Measurements from ENCODE around the gene IFNA21.
"Not testable (repeated sequence)": the region's sequence is repeated elsewhere in the genome, so short reads cannot be mapped to it uniquely, and the experiment has no call there.

DNA sequence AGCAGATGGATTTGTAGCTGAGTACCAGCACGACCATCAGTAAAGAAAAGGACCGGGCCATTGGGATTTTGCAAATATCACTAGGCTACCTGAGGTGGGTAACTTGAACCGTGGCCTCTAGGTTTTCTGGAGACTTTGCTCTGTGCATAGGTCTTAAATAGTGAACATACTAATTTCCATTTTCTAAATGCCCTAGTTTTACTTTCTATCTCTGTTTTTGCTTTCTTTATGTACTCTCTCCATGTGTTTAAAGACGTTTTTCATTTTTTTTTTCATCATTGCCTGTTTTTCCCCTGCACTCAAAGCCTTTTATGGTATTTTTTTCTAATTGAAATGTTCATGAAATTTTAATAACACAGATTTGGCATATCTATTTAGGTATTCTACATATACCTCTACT, 35.6 kb upstream of the IFNA21 start, which contains the start of gene IFNA7:
- TF ChIP-seq, protein P1, sequence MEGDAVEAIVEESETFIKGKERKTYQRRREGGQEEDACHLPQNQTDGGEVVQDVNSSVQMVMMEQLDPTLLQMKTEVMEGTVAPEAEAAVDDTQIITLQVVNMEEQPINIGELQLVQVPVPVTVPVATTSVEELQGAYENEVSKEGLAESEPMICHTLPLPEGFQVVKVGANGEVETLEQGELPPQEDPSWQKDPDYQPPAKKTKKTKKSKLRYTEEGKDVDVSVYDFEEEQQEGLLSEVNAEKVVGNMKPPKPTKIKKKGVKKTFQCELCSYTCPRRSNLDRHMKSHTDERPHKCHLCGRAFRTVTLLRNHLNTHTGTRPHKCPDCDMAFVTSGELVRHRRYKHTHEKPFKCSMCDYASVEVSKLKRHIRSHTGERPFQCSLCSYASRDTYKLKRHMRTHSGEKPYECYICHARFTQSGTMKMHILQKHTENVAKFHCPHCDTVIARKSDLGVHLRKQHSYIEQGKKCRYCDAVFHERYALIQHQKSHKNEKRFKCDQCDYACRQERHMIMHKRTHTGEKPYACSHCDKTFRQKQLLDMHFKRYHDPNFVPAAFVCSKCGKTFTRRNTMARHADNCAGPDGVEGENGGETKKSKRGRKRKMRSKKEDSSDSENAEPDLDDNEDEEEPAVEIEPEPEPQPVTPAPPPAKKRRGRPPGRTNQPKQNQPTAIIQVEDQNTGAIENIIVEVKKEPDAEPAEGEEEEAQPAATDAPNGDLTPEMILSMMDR (IDR thresholded peaks at IDR 0.05) = not testable (repeated sequence)
- not testable (repeated sequence) for TF ChIP-seq POLR2A, EP300 (IDR thresholded peaks at IDR 0.05)

Measured in tibial nerve (tissue), 4 donors.